ENCODE results near the gene PHF10.
"Not testable (repeated sequence)": the region's sequence is repeated elsewhere in the genome, so short reads cannot be mapped to it uniquely, and the experiment has no call there.

Gene PHF10

GRCh38 chr6:169709293-169709692 lies 15.0 kb downstream of the PHF10 start:
- Mint-ChIP-seq H3K27ac (no peak overlapping the region), H3K36me3 (ENCODE audit: low read depth) (peaks cover 68% of the 10 kb centered on the region), H3K27me3 (no peaks in the 10 kb centered on the region), H3K4me3 (no peak overlapping the region), H3K4me1 (ENCODE audit: low read depth) (peaks cover 43% of the 10 kb centered on the region), H3K9me3 (no peaks in the 10 kb centered on the region)

- Mint-ChIP-seq H3K27me3 (no peaks in the 10 kb centered on the region), H3K9me3 (no peaks in the 10 kb centered on the region), H3K4me1 (ENCODE audit: low read depth) (peaks cover 53% of the 10 kb centered on the region), H3K27ac (no peak overlapping the region), H3K36me3 (ENCODE audit: low read depth) (peaks cover 75% of the 10 kb centered on the region), H3K4me3 (no peak overlapping the region)
Observed at GRCh38 chr6:169707772-169708171, 16.5 kb downstream of the PHF10 start.

- Mint-ChIP-seq H3K27ac (peak overlapping the region; percentile 91), H3K4me3 (peak overlapping the region; percentile 92), H3K4me1 (ENCODE audit: low read depth) (peaks cover 59% of the 10 kb centered on the region), H3K27me3 (no peaks in the 10 kb centered on the region), H3K9me3 (no peaks in the 10 kb centered on the region), H3K36me3 (ENCODE audit: low read depth) (peaks cover 47% of the 10 kb centered on the region)
Observed at GRCh38 chr6:169702840-169703246, 21.5 kb downstream of the PHF10 start.

GRCh38 chr6:169701954-169702839 lies 22.1 kb downstream of the PHF10 start, which contains the start of the genes C6orf120 and WDR27:
TSS of gene C6orf120 (plus strand) at chr6:169702126. CDS start at chr6:169702460, 334 bp downstream.
TSS of gene WDR27 (minus strand) at chr6:169702029. CDS start at chr6:169689005, 13,024 bp downstream.
- Mint-ChIP-seq H3K36me3 (ENCODE audit: low read depth) (peaks cover 48% of the 10 kb centered on the region), H3K27me3 (no peaks in the 10 kb centered on the region), H3K4me3 (peak within 1 kb of the TSS; percentile 92), H3K27ac (peak within 1 kb of the TSS; percentile 91), H3K4me1 (ENCODE audit: low read depth) (peaks cover 62% of the 10 kb centered on the region), H3K9me3 (no peaks in the 10 kb centered on the region)

GRCh38 chr6:169701311-169701953 lies 22.9 kb downstream of the PHF10 start:
- Mint-ChIP-seq H3K9me3 (no peaks in the 10 kb centered on the region), H3K36me3 (ENCODE audit: low read depth) (peaks cover 41% of the 10 kb centered on the region), H3K4me3 (peak overlapping the region; percentile 89), H3K4me1 (ENCODE audit: low read depth) (peaks cover 55% of the 10 kb centered on the region), H3K27ac (peak overlapping the region; percentile 89), H3K27me3 (no peaks in the 10 kb centered on the region)

GRCh38 chr6:169700296-169700695 lies 24.0 kb downstream of the PHF10 start:
- H3K36me3 Mint-ChIP-seq (ENCODE audit: low read depth) = peaks cover 31% of the 10 kb centered on the region
- H3K4me1 Mint-ChIP-seq (ENCODE audit: low read depth) = peaks cover 46% of the 10 kb centered on the region
- no peaks in the 10 kb centered on the region for H3K27me3 Mint-ChIP-seq
- no peak overlapping the region for H3K27ac Mint-ChIP-seq
- no peaks in the 10 kb centered on the region for H3K9me3 Mint-ChIP-seq
- peak overlapping the region; percentile 89 for H3K4me3 Mint-ChIP-seq

GRCh38 chr6:169697115-169697514 lies 27.2 kb downstream of the PHF10 start:
- peaks cover 26% of the 10 kb centered on the region for H3K36me3 Mint-ChIP-seq (ENCODE audit: low read depth)
- peaks cover 21% of the 10 kb centered on the region for H3K4me1 Mint-ChIP-seq (ENCODE audit: low read depth)
- H3K27ac Mint-ChIP-seq, H3K9me3 Mint-ChIP-seq, H3K4me3 Mint-ChIP-seq, H3K27me3 Mint-ChIP-seq: not testable (repeated sequence)

- Mint-ChIP-seq H3K4me1 (ENCODE audit: low read depth) (peaks cover 13% of the 10 kb centered on the region), H3K9me3 (peaks cover 4% of the 10 kb centered on the region), H3K27ac (no peak overlapping the region), H3K27me3 (no peaks in the 10 kb centered on the region), H3K36me3 (ENCODE audit: low read depth) (peaks cover 37% of the 10 kb centered on the region), H3K4me3 (no peak overlapping the region)
Observed at GRCh38 chr6:169695131-169695530, 29.2 kb downstream of the PHF10 start.

GRCh38 chr6:169692516-169692915 lies 31.8 kb downstream of the PHF10 start:
- Mint-ChIP-seq H3K4me1 (ENCODE audit: low read depth) (peaks cover under 1% of the 10 kb centered on the region), H3K27ac (no peak overlapping the region), H3K27me3 (no peaks in the 10 kb centered on the region), H3K36me3 (ENCODE audit: low read depth) (peaks cover 48% of the 10 kb centered on the region), H3K9me3 (peaks cover 4% of the 10 kb centered on the region), H3K4me3 (no peak overlapping the region)

- Mint-ChIP-seq H3K27ac (no peak overlapping the region), H3K9me3 (peaks cover 10% of the 10 kb centered on the region), H3K27me3 (no peaks in the 10 kb centered on the region), H3K4me3 (no peak overlapping the region), H3K4me1 (ENCODE audit: low read depth) (no peaks in the 10 kb centered on the region), H3K36me3 (ENCODE audit: low read depth) (peaks cover 58% of the 10 kb centered on the region)
Observed at GRCh38 chr6:169691260-169691659, 33.0 kb downstream of the PHF10 start.

GRCh38 chr6:169689287-169689686 lies 35.0 kb downstream of the PHF10 start:
- no peak overlapping the region for H3K4me3 Mint-ChIP-seq
- H3K9me3 Mint-ChIP-seq = peaks cover 19% of the 10 kb centered on the region
- H3K27ac Mint-ChIP-seq = no peak overlapping the region
- H3K4me1 Mint-ChIP-seq (ENCODE audit: low read depth) = no peaks in the 10 kb centered on the region
- no peaks in the 10 kb centered on the region for H3K27me3 Mint-ChIP-seq
- peaks cover 74% of the 10 kb centered on the region for H3K36me3 Mint-ChIP-seq (ENCODE audit: low read depth)

- Mint-ChIP-seq H3K27ac (no peak overlapping the region), H3K36me3 (ENCODE audit: low read depth) (peaks cover 80% of the 10 kb centered on the region), H3K4me3 (no peak overlapping the region), H3K4me1 (ENCODE audit: low read depth) (peaks cover 8% of the 10 kb centered on the region), H3K9me3 (peaks cover 15% of the 10 kb centered on the region), H3K27me3 (no peaks in the 10 kb centered on the region)
Observed at GRCh38 chr6:169685860-169686259, 38.4 kb downstream of the PHF10 start.

- Mint-ChIP-seq H3K36me3 (ENCODE audit: low read depth) (peaks cover 85% of the 10 kb centered on the region), H3K4me3 (no peak overlapping the region), H3K27ac (no peak overlapping the region)
Observed at GRCh38 chr6:169684056-169684455, 40.2 kb downstream of the PHF10 start.

GRCh38 chr6:169678342-169678741 lies 46.0 kb downstream of the PHF10 start:
- Mint-ChIP-seq H3K27ac (no peak overlapping the region), H3K4me1 (ENCODE audit: low read depth) (peaks cover 2% of the 10 kb centered on the region), H3K36me3 (ENCODE audit: low read depth) (peaks cover 69% of the 10 kb centered on the region), H3K27me3 (no peaks in the 10 kb centered on the region), H3K9me3 (no peaks in the 10 kb centered on the region), H3K4me3 (no peak overlapping the region)

More at GRCh38 chr6:169684056-169684455, 40.2 kb downstream of the PHF10 start:
- H3K4me1 Mint-ChIP-seq (ENCODE audit: low read depth) = peaks cover 8% of the 10 kb centered on the region
- no peaks in the 10 kb centered on the region for H3K27me3 Mint-ChIP-seq
- peaks cover 15% of the 10 kb centered on the region for H3K9me3 Mint-ChIP-seq

GRCh38 chr6:169677096-169677495 lies 47.2 kb downstream of the PHF10 start:
- Mint-ChIP-seq H3K36me3 (ENCODE audit: low read depth) (peaks cover 57% of the 10 kb centered on the region), H3K27ac (no peak overlapping the region), H3K4me3 (no peak overlapping the region), H3K9me3 (no peaks in the 10 kb centered on the region), H3K4me1 (ENCODE audit: low read depth) (no peaks in the 10 kb centered on the region), H3K27me3 (no peaks in the 10 kb centered on the region)

All from stimulated activated naive CD8-positive, alpha-beta T cell treated with anti-CD3 and anti-CD28 coated beads, Interleukin-15, Interleukin-2, amounts not matched to agents 100 ng/mL and 50 ng/mL, for 24 hours (primary cell).